Pancreas (tissue), 10 donors: Measurements from ENCODE around the gene PHKA2. TPM values are rescaled to one million over a fixed set of nuclear protein-coding genes. Genes with fewer than 3 reads are reported as not detected.

Experiments
- ATAC-seq, 4 donors: fragments of 200-7000 bp; cut with Tn5 transposase; one replicate each; pipeline versions ENCODE4 v1.8.0 to v1.9.1; 2020; ENCODE audit warnings: mild to moderate bottlenecking in 4 of 4, moderate library complexity in 4 of 4
- DNase-seq, 6 donors: peaks; one replicate each; pipeline ENCODE4 v3.0.0-alpha.2; 2020
- FAIRE-seq: peaks from 2 replicates; lab custom pipeline; 2012; peaks lifted over from hg19 to GRCh38; lab: Jason Lieb, UNC
- H3K27ac ChIP-seq, 4 donors: fragments of 200-600 bp; sonication (generic); 1 replicate in 3 of 4; 2 replicates in 1 of 4; pipeline versions ENCODE4 v1.5.0 to v1.8.0; 2020
- H3K27me3 ChIP-seq, 4 donors: fragments of 200-600 bp; one replicate each; pipeline ENCODE4 v1.8.0; 2021
- H3K36me3 ChIP-seq, 3 donors: fragments of 200-600 bp; sonication (generic) in 1 of 3; one replicate each; pipeline versions ENCODE4 v1.5.0 to v1.8.0; 2020 to 2021
- H3K4me1 ChIP-seq, 3 donors: fragments of 200-600 bp; one replicate each; pipeline ENCODE4 v1.8.0; 2021
- H3K4me3 ChIP-seq, 4 donors: fragments of 200-600 bp; sonication (generic) in 2 of 4; one replicate each; pipeline versions ENCODE4 v1.5.0 to v1.8.0; 2020 to 2021
- H3K9me3 ChIP-seq, 4 donors: fragments of 200-600 bp; one replicate each; pipeline ENCODE4 v1.8.0; 2021
- CTCF ChIP-seq, 4 donors: fragments of 200-600 bp; sonication (generic) in 3 of 4; IDR thresholded peaks; one replicate each; pipeline versions ENCODE4 v1.5.0 to v1.8.0; 2021; ENCODE audit warnings: antibody characterized with exemption in 4 of 4
- WGBS, 2 donors: extraction: QIAGEN DNeasy Blood & Tissue Kit; methylation state at CpG; one replicate each; pipeline ENCODE4 v1.1.7; 2013; 5-methylcytosine and 5-hydroxymethylcytosine counted together
- intact Hi-C, 3 donors: fragments of 100-400 bp; cut with DNase I; formaldehyde crosslinking; loops; one replicate each; pipeline versions ENCODE4 v1.11.1 to v1.14.2; 2022
- polyA plus RNA-seq, 2 donors: library from polyadenylated mRNA; stranded (reverse); fragments of 200-250 nt; gene quantifications; one replicate each; pipeline ENCODE4 v1.2.3, GENCODE V29; 2013
- total RNA-seq, 6 donors: library from RNA; stranded (reverse); fragmentation: NEBNext Ultra II Directional in 4 of 6; extraction: Animal tissue kit (Norgen Biotek cat#: 25700) in 4 of 6; gene quantifications; one replicate each; pipeline versions ENCODE4 v1.2.1 to v1.2.4, GENCODE V29; 2021 to 2023
- donor health status: healthy with polysubstance abuse.
- donor health status: DM: no; HTN: no; CAD: no; lungs with moderate emphysema.
- donor health status: DM: no; HTN: no; CAD: no.
- donor health status: control.
- donor health status: control.
- donor health status: Bipolar disorder and iron deficiency.
- donor health status: DM: yes; HTN: yes; CAD: no.
- donor health status: DM: no; HTN: no; CAD: no.
- donor health status: DM: no; HTN: no; CAD: no.
- donor health status: DM: yes; HTN: yes; CAD: no.

The PHKA2 gene
- total and polyA plus RNA-seq, 8 donors = 16.0 to 72.7 (median 22.6) TPM

DNA sequence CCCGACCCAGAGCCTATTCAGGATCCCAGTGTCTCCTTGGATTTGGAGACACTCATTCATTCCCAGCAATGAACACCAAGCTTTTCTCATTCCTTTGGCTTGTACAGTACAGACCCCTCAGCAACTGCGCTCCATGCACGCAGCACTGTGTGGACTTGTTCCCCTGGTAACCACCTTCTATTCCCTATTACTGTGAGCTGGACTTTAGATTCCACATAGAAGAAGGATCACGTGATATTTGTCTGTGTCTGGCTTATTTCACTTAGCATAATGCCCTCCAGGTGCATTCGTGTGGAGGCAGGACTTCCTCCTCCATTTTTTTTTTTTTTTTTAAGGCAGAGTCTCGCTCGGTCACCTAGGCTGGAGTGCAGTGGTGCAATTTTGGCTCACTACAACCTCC is 106.4 kb downstream of the PHKA2 start:
- no peak for TF ChIP-seq CTCF (IDR thresholded peaks at IDR 0.05)
- no peaks in the 10 kb centered on the region for H3K4me1 ChIP-seq
- DNase-seq (no peak), ATAC-seq (peak in 1 of 4 donors; percentile 15), FAIRE-seq (no peak)
- H3K9me3 ChIP-seq = no peaks in the 10 kb centered on the region
- peaks cover 0 to 9% (median 0%) of the 10 kb centered on the region in 4 donors for H3K27me3 ChIP-seq
- no peak overlapping the region for H3K27ac ChIP-seq
- intact Hi-C loops = no loop called here
- 63 to 64% methylated on average over 7 of the region's 7 CpGs for WGBS, 2 donors
- no peaks in the 10 kb centered on the region for H3K36me3 ChIP-seq
- no peak overlapping the region for H3K4me3 ChIP-seq

DNA sequence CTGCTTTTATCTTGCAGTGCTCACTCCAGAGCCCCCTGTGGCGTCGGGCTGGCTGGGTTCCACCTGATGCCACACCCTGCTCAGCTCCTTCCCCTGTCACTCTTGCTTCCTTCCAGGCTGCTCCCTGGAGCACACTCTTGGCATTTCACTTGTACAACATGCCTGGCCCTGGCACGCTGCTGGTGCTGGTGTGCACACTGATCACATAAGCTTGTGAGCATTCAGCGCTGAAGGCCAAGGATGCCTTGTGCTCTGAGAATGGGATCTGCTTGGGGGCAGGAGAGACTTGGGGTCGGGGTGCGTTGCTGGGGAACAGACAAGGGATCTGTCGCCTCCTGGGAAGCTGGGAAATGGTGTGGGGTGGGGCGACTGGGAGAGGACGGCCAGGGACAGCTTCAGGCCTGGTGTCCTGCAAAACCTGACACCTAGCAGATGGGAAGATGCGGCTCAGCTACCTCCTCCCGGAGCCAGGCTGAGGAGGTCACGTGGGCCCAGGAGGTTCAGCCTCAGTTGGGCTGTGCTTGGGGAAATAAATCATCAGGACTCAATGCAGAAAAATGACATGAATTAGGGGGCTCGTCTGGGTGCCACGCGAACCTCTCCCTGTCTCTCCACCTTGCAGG is 108.5 kb downstream of the PHKA2 start:
- TF ChIP-seq CTCF (IDR thresholded peaks at IDR 0.05) = no peak
- no peaks in the 10 kb centered on the region for H3K9me3 ChIP-seq
- 61 to 73% methylated on average over 15 of the region's 15 CpGs for WGBS, 2 donors
- DNase-seq (peak in 1 of 6 donors; percentile 41), FAIRE-seq (no peak), ATAC-seq (no peak)
- no peak overlapping the region for H3K4me3 ChIP-seq
- H3K27me3 ChIP-seq = peaks cover 0 to 8% (median 0%) of the 10 kb centered on the region in 4 donors
- no peaks in the 10 kb centered on the region for H3K4me1 ChIP-seq
- intact Hi-C loops = no loop called here
- no peak overlapping the region for H3K27ac ChIP-seq
- no peaks in the 10 kb centered on the region for H3K36me3 ChIP-seq

DNA sequence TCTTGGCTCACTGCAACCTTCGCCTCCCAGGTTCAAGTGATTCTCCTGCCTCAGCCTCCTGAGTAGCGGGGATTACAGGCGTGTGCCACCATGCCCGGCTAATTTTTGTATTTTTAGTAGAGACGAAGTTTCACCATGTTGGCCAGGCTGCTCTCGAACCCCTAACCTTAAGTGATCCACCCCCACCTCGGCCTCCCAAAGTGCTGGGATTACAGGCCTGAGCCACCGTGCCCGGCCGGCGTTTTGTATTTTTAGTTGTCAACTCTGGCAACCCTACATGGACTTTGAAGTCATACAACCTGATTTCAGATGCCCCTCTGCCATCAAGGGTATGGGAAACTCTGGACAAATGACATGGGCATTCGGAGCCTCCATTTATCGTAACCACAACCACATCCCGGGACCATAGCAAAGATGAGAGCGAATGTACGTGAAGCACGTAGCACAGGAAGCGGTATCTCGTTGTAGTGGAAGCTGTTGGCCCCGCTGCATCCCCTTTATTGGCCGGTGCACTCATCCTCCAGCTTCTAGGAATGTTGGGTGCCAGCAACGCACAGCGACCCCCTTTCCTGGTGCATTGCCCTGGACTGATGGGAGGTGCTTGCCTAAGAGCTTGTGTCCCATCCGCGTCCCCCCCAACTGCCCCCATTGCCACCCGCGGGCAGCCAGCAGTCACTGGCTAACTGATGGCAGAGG is 109.2 kb downstream of the PHKA2 start:
- Histone ChIP-seq H3K27ac (no peak overlapping the region), H3K4me3 (no peak overlapping the region), H3K9me3 (no peaks in the 10 kb centered on the region), H3K27me3 (peaks cover 0 to 4% (median 0%) of the 10 kb centered on the region in 4 donors), H3K36me3 (no peaks in the 10 kb centered on the region), H3K4me1 (no peaks in the 10 kb centered on the region)
- intact Hi-C loops = no loop called here
- WGBS, 2 donors = 82 to 89% methylated on average over 27 of the region's 27 CpGs
- DNase-seq (peak in 1 of 6 donors; percentile 21), FAIRE-seq (no peak), ATAC-seq (no peak)
- TF ChIP-seq CTCF (IDR thresholded peaks at IDR 0.05) = no peak

DNA sequence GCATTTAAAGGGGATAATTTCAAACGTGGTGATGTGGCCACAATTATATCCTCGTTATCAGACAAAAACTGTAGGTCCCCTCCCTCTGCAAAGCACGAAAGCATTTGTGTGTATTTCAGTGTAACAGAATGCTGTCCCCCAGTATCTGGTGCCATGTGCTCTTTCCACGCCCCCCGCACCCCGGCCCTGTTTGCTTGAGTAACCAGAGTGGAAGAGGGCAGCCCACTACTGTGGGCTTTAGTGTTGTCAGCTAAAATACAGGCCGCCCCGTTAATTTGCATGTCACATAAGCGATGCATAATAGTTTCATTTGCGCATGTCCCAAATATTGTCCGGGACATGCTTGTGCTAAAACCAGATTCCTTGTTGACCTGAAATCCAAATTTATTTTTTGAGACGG is 110.1 kb downstream of the PHKA2 start:
- no peak for TF ChIP-seq CTCF (IDR thresholded peaks at IDR 0.05)
- H3K4me3 ChIP-seq = no peak overlapping the region
- intact Hi-C loops = no loop called here
- no peaks in the 10 kb centered on the region for H3K9me3 ChIP-seq
- no peaks in the 10 kb centered on the region for H3K4me1 ChIP-seq
- peaks cover 0 to 4% (median 0%) of the 10 kb centered on the region in 4 donors for H3K27me3 ChIP-seq
- no peak for FAIRE-seq
- no peak for ATAC-seq
- DNase-seq = peak in 1 of 6 donors; percentile 39
- 85 to 89% methylated on average over 12 of the region's 12 CpGs for WGBS, 2 donors
- no peaks in the 10 kb centered on the region for H3K36me3 ChIP-seq
- H3K27ac ChIP-seq = no peak overlapping the region
